ENCODE data around the gene NFATC2.

DNA sequence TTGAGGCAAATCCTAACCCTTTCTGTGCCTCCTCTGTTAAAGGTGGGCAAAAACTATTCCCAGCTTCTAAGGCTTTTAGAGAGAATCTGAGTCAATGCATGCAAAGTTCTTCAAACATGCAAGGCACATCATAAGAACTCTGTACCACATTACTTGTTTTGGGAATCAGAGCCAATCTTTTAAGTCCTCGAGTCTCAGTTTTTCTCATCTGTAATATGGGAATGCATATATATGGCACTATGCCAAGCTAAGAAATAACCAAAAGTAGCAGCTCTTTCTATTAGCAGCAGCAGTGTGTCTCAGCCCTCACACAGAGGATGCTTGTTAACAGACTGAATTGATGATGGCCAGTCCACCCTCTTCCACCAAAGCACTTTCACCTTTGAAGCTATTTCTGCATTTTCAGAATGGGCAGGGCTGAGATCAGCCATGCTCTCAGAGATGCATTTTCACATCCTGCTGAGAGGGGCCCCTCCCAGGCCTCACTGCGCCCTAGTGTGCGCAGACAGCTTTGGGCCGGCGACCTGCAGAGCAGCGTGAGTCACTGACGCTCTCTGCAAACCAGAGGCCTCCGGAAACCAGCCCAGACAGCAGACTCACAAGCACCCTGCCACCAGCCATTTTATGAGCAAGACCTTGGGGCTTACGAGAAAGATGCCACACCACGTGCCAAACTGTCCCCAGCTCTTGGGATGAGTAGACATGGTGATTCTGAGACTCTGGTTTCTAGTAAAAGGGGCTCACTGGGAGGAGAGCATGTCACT, 138.0 kb downstream of the NFATC2 start:
- TF ChIP-seq, protein P1, sequence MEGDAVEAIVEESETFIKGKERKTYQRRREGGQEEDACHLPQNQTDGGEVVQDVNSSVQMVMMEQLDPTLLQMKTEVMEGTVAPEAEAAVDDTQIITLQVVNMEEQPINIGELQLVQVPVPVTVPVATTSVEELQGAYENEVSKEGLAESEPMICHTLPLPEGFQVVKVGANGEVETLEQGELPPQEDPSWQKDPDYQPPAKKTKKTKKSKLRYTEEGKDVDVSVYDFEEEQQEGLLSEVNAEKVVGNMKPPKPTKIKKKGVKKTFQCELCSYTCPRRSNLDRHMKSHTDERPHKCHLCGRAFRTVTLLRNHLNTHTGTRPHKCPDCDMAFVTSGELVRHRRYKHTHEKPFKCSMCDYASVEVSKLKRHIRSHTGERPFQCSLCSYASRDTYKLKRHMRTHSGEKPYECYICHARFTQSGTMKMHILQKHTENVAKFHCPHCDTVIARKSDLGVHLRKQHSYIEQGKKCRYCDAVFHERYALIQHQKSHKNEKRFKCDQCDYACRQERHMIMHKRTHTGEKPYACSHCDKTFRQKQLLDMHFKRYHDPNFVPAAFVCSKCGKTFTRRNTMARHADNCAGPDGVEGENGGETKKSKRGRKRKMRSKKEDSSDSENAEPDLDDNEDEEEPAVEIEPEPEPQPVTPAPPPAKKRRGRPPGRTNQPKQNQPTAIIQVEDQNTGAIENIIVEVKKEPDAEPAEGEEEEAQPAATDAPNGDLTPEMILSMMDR (IDR thresholded peaks at IDR 0.05): no peak
- TF ChIP-seq POLR2AphosphoS5 (IDR thresholded peaks at IDR 0.05): no peak
- TF ChIP-seq POLR2A (IDR thresholded peaks at IDR 0.05; ENCODE audit: low read depth): no peak

Measured in esophagus muscularis mucosa (tissue), 3 donors.